A549 (cell line): Measurements from ENCODE around the gene PCDHA2.

Source experiments
- BHLHE40 ChIP-seq: IDR thresholded peaks from 2 replicates; pipeline ENCODE4 v1.6.1; 2012; ENCODE audit warnings: low read depth, low read length, inconsistent platforms
- CEBPB ChIP-seq, 2 experiments: fragments of >200 bp in 1 of 2; sonication (Bioruptor Twin) in 1 of 2; formaldehyde crosslinking in 1 of 2; IDR thresholded peaks; 2 replicates each; pipeline ENCODE4 v1.6.1; 2012 to 2016
- CHD2 ChIP-seq: fragments of 150-350 bp; IDR thresholded peaks from 2 replicates; pipeline ENCODE4 v1.6.1; 2014; ENCODE audit warnings: low read length; ENCODE audit not compliant: partially characterized antibody
- EP300 ChIP-seq, 2 experiments: fragments of >200 bp; sonication (Bioruptor Twin); formaldehyde crosslinking; IDR thresholded peaks; 2 replicates in 1 of 2; 3 replicates in 1 of 2; pipeline ENCODE4 v1.6.1; 2016 to 2017
- JUN ChIP-seq, 2 experiments: fragments of >200 bp; sonication (Bioruptor Twin); formaldehyde crosslinking; IDR thresholded peaks; 2 replicates in 1 of 2; 3 replicates in 1 of 2; pipeline ENCODE4 v1.6.1; 2016 to 2017
- JUNB ChIP-seq: fragments of >200 bp; sonication (Bioruptor Twin); formaldehyde crosslinking; IDR thresholded peaks from 2 replicates; pipeline ENCODE4 v1.6.1; 2016
- KDM5A ChIP-seq: fragments of 200-600 bp; sonication (generic); IDR thresholded peaks from 2 replicates; pipeline ENCODE4 v1.6.1; 2016; ENCODE audit warnings: antibody characterized with exemption, mild to moderate bottlenecking
- POLR2A ChIP-seq: IDR thresholded peaks from 2 replicates; pipeline ENCODE4 v1.6.1; 2012; ENCODE audit warnings: mild to moderate bottlenecking, low read length
- RFX5 ChIP-seq: fragments of 450-650 bp; IDR thresholded peaks from 2 replicates; pipeline ENCODE4 v1.7.1; 2014; ENCODE audit warnings: antibody characterized with exemption, mild to moderate bottlenecking, moderate library complexity
- TF ChIP-seq, protein P1 (sequence below): IDR thresholded peaks from 2 replicates; pipeline ENCODE4 v1.6.1; 2012
- TF ChIP-seq, protein P2 (sequence below): fragments of >200 bp; sonication (Bioruptor Twin); formaldehyde crosslinking; IDR thresholded peaks from 3 replicates; pipeline ENCODE4 v1.5.1; 2016
- TF ChIP-seq, protein P3 (sequence below): fragments of >200 bp; sonication (Bioruptor Twin); formaldehyde crosslinking; IDR thresholded peaks from 3 replicates; pipeline ENCODE4 v1.6.1; 2016
- TF ChIP-seq, protein P4 (sequence below): IDR thresholded peaks from 2 replicates; pipeline ENCODE4 v1.6.1; 2012; ENCODE audit warnings: low read depth, borderline replicate concordance

DNA sequence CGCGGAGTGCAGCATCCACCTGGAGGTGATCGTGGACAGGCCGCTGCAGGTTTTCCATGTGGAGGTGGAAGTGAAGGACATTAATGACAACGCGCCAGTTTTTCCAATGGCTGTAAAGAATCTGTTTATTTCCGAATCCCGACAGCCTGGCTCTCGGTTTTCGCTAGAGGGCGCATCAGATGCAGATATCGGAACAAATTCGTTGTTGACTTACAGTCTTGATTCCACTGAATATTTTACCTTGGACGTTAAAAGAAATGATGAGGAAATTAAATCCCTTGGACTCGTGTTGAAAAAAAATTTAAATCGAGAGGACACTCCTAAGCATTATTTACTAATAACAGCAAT lies 6.8 kb downstream of the PCDHA2 start:
- TF ChIP-seq, protein P1, sequence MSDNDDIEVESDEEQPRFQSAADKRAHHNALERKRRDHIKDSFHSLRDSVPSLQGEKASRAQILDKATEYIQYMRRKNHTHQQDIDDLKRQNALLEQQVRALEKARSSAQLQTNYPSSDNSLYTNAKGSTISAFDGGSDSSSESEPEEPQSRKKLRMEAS = no peak
- TF ChIP-seq, protein P2, sequence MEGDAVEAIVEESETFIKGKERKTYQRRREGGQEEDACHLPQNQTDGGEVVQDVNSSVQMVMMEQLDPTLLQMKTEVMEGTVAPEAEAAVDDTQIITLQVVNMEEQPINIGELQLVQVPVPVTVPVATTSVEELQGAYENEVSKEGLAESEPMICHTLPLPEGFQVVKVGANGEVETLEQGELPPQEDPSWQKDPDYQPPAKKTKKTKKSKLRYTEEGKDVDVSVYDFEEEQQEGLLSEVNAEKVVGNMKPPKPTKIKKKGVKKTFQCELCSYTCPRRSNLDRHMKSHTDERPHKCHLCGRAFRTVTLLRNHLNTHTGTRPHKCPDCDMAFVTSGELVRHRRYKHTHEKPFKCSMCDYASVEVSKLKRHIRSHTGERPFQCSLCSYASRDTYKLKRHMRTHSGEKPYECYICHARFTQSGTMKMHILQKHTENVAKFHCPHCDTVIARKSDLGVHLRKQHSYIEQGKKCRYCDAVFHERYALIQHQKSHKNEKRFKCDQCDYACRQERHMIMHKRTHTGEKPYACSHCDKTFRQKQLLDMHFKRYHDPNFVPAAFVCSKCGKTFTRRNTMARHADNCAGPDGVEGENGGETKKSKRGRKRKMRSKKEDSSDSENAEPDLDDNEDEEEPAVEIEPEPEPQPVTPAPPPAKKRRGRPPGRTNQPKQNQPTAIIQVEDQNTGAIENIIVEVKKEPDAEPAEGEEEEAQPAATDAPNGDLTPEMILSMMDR = peak; percentile 31; the same call in 1 of the 3 replicates
- TF ChIP-seq RFX5 (no peak), KDM5A (no peak), CEBPB (IDR thresholded peaks at IDR 0.05) (no peak), JUN (IDR thresholded peaks at IDR 0.05) (no peak), EP300 (IDR thresholded peaks at IDR 0.05) (no peak), CHD2 (no peak), BHLHE40 (no peak), JUNB (no peak), POLR2A (no peak)
- TF ChIP-seq, protein P3, sequence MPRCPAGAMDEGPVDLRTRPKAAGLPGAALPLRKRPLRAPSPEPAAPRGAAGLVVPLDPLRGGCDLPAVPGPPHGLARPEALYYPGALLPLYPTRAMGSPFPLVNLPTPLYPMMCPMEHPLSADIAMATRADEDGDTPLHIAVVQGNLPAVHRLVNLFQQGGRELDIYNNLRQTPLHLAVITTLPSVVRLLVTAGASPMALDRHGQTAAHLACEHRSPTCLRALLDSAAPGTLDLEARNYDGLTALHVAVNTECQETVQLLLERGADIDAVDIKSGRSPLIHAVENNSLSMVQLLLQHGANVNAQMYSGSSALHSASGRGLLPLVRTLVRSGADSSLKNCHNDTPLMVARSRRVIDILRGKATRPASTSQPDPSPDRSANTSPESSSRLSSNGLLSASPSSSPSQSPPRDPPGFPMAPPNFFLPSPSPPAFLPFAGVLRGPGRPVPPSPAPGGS = no peak
- TF ChIP-seq, protein P4, sequence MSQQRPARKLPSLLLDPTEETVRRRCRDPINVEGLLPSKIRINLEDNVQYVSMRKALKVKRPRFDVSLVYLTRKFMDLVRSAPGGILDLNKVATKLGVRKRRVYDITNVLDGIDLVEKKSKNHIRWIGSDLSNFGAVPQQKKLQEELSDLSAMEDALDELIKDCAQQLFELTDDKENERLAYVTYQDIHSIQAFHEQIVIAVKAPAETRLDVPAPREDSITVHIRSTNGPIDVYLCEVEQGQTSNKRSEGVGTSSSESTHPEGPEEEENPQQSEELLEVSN = no peak
